HEK293T (cell line): ENCODE results near the gene FOXL2.

ENCODE experiments used
- CTCF ChIA-PET: fragments of 350-600 bp; formaldehyde crosslinking; extraction: SDS; loops from one replicate; lab custom pipeline; 2021; ENCODE audit warnings: antibody characterized with exemption, inconsistent platforms; lab: Yijun Ruan, JAX
- POLR2A ChIA-PET: fragments of 350-600 bp; formaldehyde crosslinking; extraction: SDS; loops from one replicate; lab custom pipeline; 2020; ENCODE audit warnings: antibody characterized with exemption, inconsistent platforms; lab: Yijun Ruan, JAX
- DNase-seq: peaks from one replicate; pipeline ENCODE4 v3.0.0; 2012; ENCODE audit warnings: mixed read lengths; ENCODE audit errors: extremely low spot score
- ARNT ChIP-seq: fragments of 450-650 bp; IDR thresholded peaks from 2 replicates; pipeline ENCODE4 v1.6.1; 2017; ENCODE audit warnings: mild to moderate bottlenecking
- BHLHE40 ChIP-seq: fragments of 450-650 bp; IDR thresholded peaks from 2 replicates; pipeline ENCODE4 v1.6.1; 2016; ENCODE audit warnings: mild to moderate bottlenecking, moderate library complexity, borderline replicate concordance
- CTBP1 ChIP-seq: fragments of 450-650 bp; IDR thresholded peaks from 2 replicates; pipeline ENCODE4 v1.6.1; 2016; ENCODE audit warnings: borderline replicate concordance
- ELF4 ChIP-seq: fragments of 450-650 bp; IDR thresholded peaks from 2 replicates; pipeline ENCODE4 v1.6.1; 2017; ENCODE audit warnings: antibody characterized with exemption
- FOXA1 ChIP-seq: fragments of 450-650 bp; IDR thresholded peaks from 2 replicates; pipeline ENCODE4 v1.6.1; 2016; ENCODE audit warnings: mild to moderate bottlenecking
- FOXK2 ChIP-seq: fragments of 450-650 bp; IDR thresholded peaks from 2 replicates; pipeline ENCODE4 v1.6.1; 2016; ENCODE audit warnings: mild to moderate bottlenecking
- FOXM1 ChIP-seq: fragments of 450-650 bp; IDR thresholded peaks from 2 replicates; pipeline ENCODE4 v1.6.1; 2017; ENCODE audit warnings: mild to moderate bottlenecking, borderline replicate concordance
- HDGF ChIP-seq: fragments of 450-650 bp; IDR thresholded peaks from 2 replicates; pipeline ENCODE4 v1.6.1; 2017; ENCODE audit warnings: antibody characterized with exemption, borderline replicate concordance
- L3MBTL2 ChIP-seq: fragments of 450-650 bp; conservative IDR thresholded peaks from 2 replicates; pipeline ENCODE4 v1.6.1; 2016; ENCODE audit warnings: mild to moderate bottlenecking
- LEF1 ChIP-seq: fragments of 450-650 bp; IDR thresholded peaks from 2 replicates; pipeline ENCODE4 v1.6.1; 2017; ENCODE audit warnings: mild to moderate bottlenecking, borderline replicate concordance
- NFRKB ChIP-seq: fragments of 450-650 bp; IDR thresholded peaks from 2 replicates; pipeline ENCODE4 v1.6.1; 2016; ENCODE audit warnings: mild to moderate bottlenecking, moderate library complexity
- PKNOX1 ChIP-seq: fragments of 450-650 bp; IDR thresholded peaks from 2 replicates; pipeline ENCODE4 v1.6.1; 2016
- SP1 ChIP-seq: fragments of 450-650 bp; IDR thresholded peaks from 2 replicates; pipeline ENCODE4 v1.6.1; 2017
- SUZ12 ChIP-seq: fragments of 450-650 bp; IDR thresholded peaks from 2 replicates; pipeline ENCODE4 v1.6.1; 2016; ENCODE audit warnings: mild to moderate bottlenecking
- TARDBP ChIP-seq: fragments of 450-650 bp; IDR thresholded peaks from 2 replicates; pipeline ENCODE4 v1.6.1; 2016
- ZNF384 ChIP-seq: fragments of 450-650 bp; IDR thresholded peaks from 2 replicates; pipeline ENCODE4 v1.6.1; 2016

The FOXL2 gene

GRCh38 chr3:138975351-138975750, 28.4 kb upstream of the FOXL2 start:
- ChIA-PET POLR2A (interaction anchor here (0.6 kb wide), 1 partner anchor 525 kb away, joined by 3 read pairs; no protein-coding TSS in a partner anchor), CTCF (no interaction called here)
- no peak for TF ChIP-seq HDGF
- no peak for DNase-seq

- TF ChIP-seq HDGF (no peak), SUZ12 (no peak), TARDBP (no peak), ARNT (no peak), ZNF384 (no peak), FOXK2 (no peak), SP1 (no peak), BHLHE40 (no peak), L3MBTL2 (no peak), FOXA1 (no peak), FOXM1 (no peak), ELF4 (no peak), CTBP1 (no peak)
- ChIA-PET CTCF (no interaction called here), POLR2A (no interaction called here)
- DNase-seq = no peak
Observed at GRCh38 chr3:138974462-138974861, 27.5 kb upstream of the FOXL2 start.

GRCh38 chr3:138972941-138973340, 26.0 kb upstream of the FOXL2 start:
- no peak for DNase-seq
- TF ChIP-seq FOXK2 (no peak), FOXM1 (no peak), ELF4 (no peak), LEF1 (no peak), FOXA1 (no peak), ZNF384 (no peak)
- ChIA-PET POLR2A (no interaction called here), CTCF (no interaction called here)

- no peak for DNase-seq
- POLR2A ChIA-PET = no interaction called here
Observed at GRCh38 chr3:138971766-138972320, 24.9 kb upstream of the FOXL2 start.

GRCh38 chr3:138964923-138965322, 18.0 kb upstream of the FOXL2 start:
- CTCF ChIA-PET = no interaction called here
- POLR2A ChIA-PET = no interaction called here
- no peak for TF ChIP-seq NFRKB
- no peak for TF ChIP-seq SP1
- no peak for TF ChIP-seq ZNF384
- no peak for TF ChIP-seq FOXK2
- TF ChIP-seq LEF1 = no peak
- TF ChIP-seq SUZ12 = no peak
- TF ChIP-seq FOXA1 = no peak
- no peak for TF ChIP-seq CTBP1
- TF ChIP-seq L3MBTL2 = no peak
- TF ChIP-seq PKNOX1 = no peak
- no peak for TF ChIP-seq ELF4
- TF ChIP-seq ARNT = no peak
- no peak for TF ChIP-seq HDGF
- TF ChIP-seq FOXM1 = no peak
- no peak for TF ChIP-seq TARDBP
- no peak for TF ChIP-seq BHLHE40
- DNase-seq = no peak

More at GRCh38 chr3:138971766-138972320, 24.9 kb upstream of the FOXL2 start:
- CTCF ChIA-PET = no interaction called here
- no peak for TF ChIP-seq L3MBTL2
- TF ChIP-seq LEF1 = no peak
- TF ChIP-seq NFRKB = no peak
- no peak for TF ChIP-seq BHLHE40
- no peak for TF ChIP-seq PKNOX1
- TF ChIP-seq TARDBP = no peak
- TF ChIP-seq ZNF384 = no peak
- no peak for TF ChIP-seq CTBP1
- TF ChIP-seq SUZ12 = no peak
- TF ChIP-seq FOXA1 = no peak
- no peak for TF ChIP-seq ELF4
- TF ChIP-seq HDGF = no peak
- no peak for TF ChIP-seq ARNT
- no peak for TF ChIP-seq FOXK2

- POLR2A ChIA-PET = no interaction called here
- CTCF ChIA-PET = no interaction called here
- TF ChIP-seq SP1 (no peak), FOXM1 (no peak), CTBP1 (no peak), L3MBTL2 (no peak), ELF4 (no peak), FOXA1 (no peak)
- no peak for DNase-seq
Observed at GRCh38 chr3:138964264-138964663, 17.3 kb upstream of the FOXL2 start.

GRCh38 chr3:138962854-138963560, 16.1 kb upstream of the FOXL2 start:
- ChIA-PET POLR2A (no interaction called here), CTCF (no interaction called here)
- DNase-seq = no peak
- TF ChIP-seq FOXA1 (no peak), HDGF (no peak), ARNT (no peak), L3MBTL2 (no peak), CTBP1 (no peak), ZNF384 (no peak), LEF1 (no peak), FOXM1 (no peak), PKNOX1 (no peak), FOXK2 (no peak), ELF4 (no peak), SUZ12 (no peak)
